Measurements from ENCODE around the gene CDC42BPA. TPM values are rescaled to one million over a fixed set of nuclear protein-coding genes. Genes with fewer than 3 reads are reported as not detected.

The CDC42BPA gene
- total RNA-seq, 1 experiment from 2014 or later: 32.0 TPM

GRCh38 chr1:227297073-227297793 is 21.1 kb downstream of the CDC42BPA start:
- H4K20me1 ChIP-seq (ENCODE audit: low read length): peaks cover 12% of the 10 kb centered on the region; the same call in 1 of the 2 replicates
- H3K4me2 ChIP-seq (ENCODE audit: low read length): no peak overlapping the region
- H3K79me2 ChIP-seq (ENCODE audit: low read length): peaks cover 75% of the 10 kb centered on the region
- H3K4me1 ChIP-seq (ENCODE audit: insufficient read depth, low read length): peaks cover 22% of the 10 kb centered on the region
- no peak overlapping the region for H3K9ac ChIP-seq (ENCODE audit: low read length)
- ATAC-seq: no peak
- TF ChIP-seq EZH2 (IDR thresholded peaks at IDR 0.05; ENCODE audit: low read length, unreplicated experiment): no peak
- no peak for TF ChIP-seq CTCF (conservative IDR thresholded peaks at IDR 0.05; ENCODE audit: low read depth, low read length)
- TF ChIP-seq EZH2phosphoT487 (IDR thresholded peaks at IDR 0.05; ENCODE audit: borderline replicate concordance, low read length): no peak
- H3F3A ChIP-seq (ENCODE audit: low read length, unreplicated experiment): no peaks in the 10 kb centered on the region
- no peak overlapping the region for H2AFZ ChIP-seq (ENCODE audit: low read length)
- no peaks in the 10 kb centered on the region for H3K27me3 ChIP-seq (ENCODE audit: low read length)
- ChIA-PET POLR2A (ENCODE audit: unreplicated experiment) (no interaction called here), CTCF (no interaction called here)
- intact Hi-C loops (cut with micrococcal nuclease): no loop called here
- DNase-seq: no peak
- BruUV-seq (replicated peaks): no TSS peak
- H3K9me2 ChIP-seq (replicated peaks; ENCODE audit: low read length): no peaks in the 10 kb centered on the region
- no peak overlapping the region for H3K27ac ChIP-seq (ENCODE audit: low read length)
- no peaks in the 10 kb centered on the region for H3K36me3 ChIP-seq (ENCODE audit: low read depth, low read length)
- H3K9me3 ChIP-seq (ENCODE audit: low read length): no peaks in the 10 kb centered on the region
- no peak overlapping the region for H3K4me3 ChIP-seq (ENCODE audit: low read length)

GRCh38 chr1:227295609-227296008 is 22.7 kb downstream of the CDC42BPA start:
- ChIA-PET CTCF (no interaction called here), POLR2A (ENCODE audit: unreplicated experiment) (interaction anchor here (0.6 kb wide), 1 partner anchor 201 kb away, joined by 6 read pairs; no protein-coding TSS in a partner anchor)
- Histone ChIP-seq H3K9me2 (replicated peaks; ENCODE audit: low read length) (no peaks in the 10 kb centered on the region), H2AFZ (ENCODE audit: low read length) (no peak overlapping the region), H3K9ac (ENCODE audit: low read length) (no peak overlapping the region), H3K4me1 (ENCODE audit: insufficient read depth, low read length) (peaks cover 22% of the 10 kb centered on the region), H4K20me1 (ENCODE audit: low read length) (peaks cover 12% of the 10 kb centered on the region; the same call in 1 of the 2 replicates), H3F3A (ENCODE audit: low read length, unreplicated experiment) (no peaks in the 10 kb centered on the region), H3K4me3 (ENCODE audit: low read length) (no peak overlapping the region), H3K79me2 (ENCODE audit: low read length) (peaks cover 73% of the 10 kb centered on the region), H3K27me3 (ENCODE audit: low read length) (no peaks in the 10 kb centered on the region), H3K9me3 (ENCODE audit: low read length) (no peaks in the 10 kb centered on the region), H3K27ac (ENCODE audit: low read length) (no peak overlapping the region), H3K4me2 (ENCODE audit: low read length) (no peak overlapping the region), H3K36me3 (ENCODE audit: low read depth, low read length) (no peaks in the 10 kb centered on the region)
- intact Hi-C loops (cut with micrococcal nuclease): no loop called here
- DNase-seq (no peak), ATAC-seq (no peak)
- no peak for TF ChIP-seq CTCF (conservative IDR thresholded peaks at IDR 0.05; ENCODE audit: low read depth, low read length)
- no peak for TF ChIP-seq EZH2phosphoT487 (IDR thresholded peaks at IDR 0.05; ENCODE audit: borderline replicate concordance, low read length)
- TF ChIP-seq EZH2 (IDR thresholded peaks at IDR 0.05; ENCODE audit: low read length, unreplicated experiment): no peak
- no TSS peak for BruUV-seq (replicated peaks)

DNA sequence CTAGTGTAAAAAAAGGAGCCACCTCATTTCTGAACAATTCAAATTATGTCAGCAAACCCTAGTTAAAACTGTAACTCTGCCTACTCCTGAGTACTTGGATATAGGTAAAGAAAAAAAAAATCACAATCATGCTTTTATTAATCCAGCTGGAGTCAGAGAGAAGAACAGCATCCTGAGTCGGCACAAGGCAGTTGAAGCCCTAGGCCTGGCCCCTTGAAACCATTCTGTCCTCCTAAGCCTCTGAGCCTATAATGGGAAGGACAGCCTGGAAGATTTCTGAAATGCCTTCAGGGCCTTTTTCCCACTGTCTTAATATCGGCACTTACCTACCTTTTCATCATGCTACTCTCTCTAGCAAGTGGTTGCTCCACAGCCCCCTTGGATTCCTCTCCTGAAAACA is 32.5 kb downstream of the CDC42BPA start:
- no peak overlapping the region for H3K9ac ChIP-seq (ENCODE audit: low read length)
- H3K27ac ChIP-seq (ENCODE audit: low read length): no peak overlapping the region
- BruUV-seq (replicated peaks): no TSS peak
- DNase-seq: no peak
- no peak for ATAC-seq
- no peak overlapping the region for H2AFZ ChIP-seq (ENCODE audit: low read length)
- H3K9me2 ChIP-seq (replicated peaks; ENCODE audit: low read length): no peaks in the 10 kb centered on the region
- ChIA-PET CTCF (no interaction called here), POLR2A (ENCODE audit: unreplicated experiment) (no interaction called here)
- peaks cover 26% of the 10 kb centered on the region for H3K36me3 ChIP-seq (ENCODE audit: low read depth, low read length)
- peaks cover 39% of the 10 kb centered on the region for H3K79me2 ChIP-seq (ENCODE audit: low read length)
- H3F3A ChIP-seq (ENCODE audit: low read length, unreplicated experiment): no peaks in the 10 kb centered on the region
- no peaks in the 10 kb centered on the region for H3K4me1 ChIP-seq (ENCODE audit: insufficient read depth, low read length)
- H3K4me3 ChIP-seq (ENCODE audit: low read length): no peak overlapping the region
- no peaks in the 10 kb centered on the region for H3K27me3 ChIP-seq (ENCODE audit: low read length)
- H3K4me2 ChIP-seq (ENCODE audit: low read length): no peak overlapping the region
- H3K9me3 ChIP-seq (ENCODE audit: low read length): peaks cover 26% of the 10 kb centered on the region
- intact Hi-C loops (cut with micrococcal nuclease): no loop called here
- TF ChIP-seq EZH2 (IDR thresholded peaks at IDR 0.05; ENCODE audit: low read length, unreplicated experiment) (no peak), CTCF (conservative IDR thresholded peaks at IDR 0.05; ENCODE audit: low read depth, low read length) (no peak), EZH2phosphoT487 (IDR thresholded peaks at IDR 0.05; ENCODE audit: borderline replicate concordance, low read length) (no peak)
- H4K20me1 ChIP-seq (ENCODE audit: low read length): no peaks in the 10 kb centered on the region
